A549 (cell line): Measurements from ENCODE around the gene ELP5. TPM values are rescaled to one million over a fixed set of nuclear protein-coding genes. Genes with fewer than 3 reads are reported as not detected.

Source experiments
- BCL3 ChIP-seq: fragments of >200 bp; sonication (Bioruptor Twin); formaldehyde crosslinking; IDR thresholded peaks from 3 replicates; pipeline ENCODE4 v1.6.1; 2016
- BHLHE40 ChIP-seq: IDR thresholded peaks from 2 replicates; pipeline ENCODE4 v1.6.1; 2012; ENCODE audit warnings: low read depth, low read length, inconsistent platforms
- CBX2 ChIP-seq: fragments of 200-600 bp; sonication (generic); IDR thresholded peaks from 2 replicates; pipeline ENCODE4 v1.6.1; 2016; ENCODE audit warnings: low read depth, mild to moderate bottlenecking, borderline replicate concordance
- CBX8 ChIP-seq: fragments of 200-600 bp; sonication (generic); IDR thresholded peaks from 2 replicates; pipeline ENCODE4 v1.6.1; 2016
- CHD2 ChIP-seq: fragments of 150-350 bp; IDR thresholded peaks from 2 replicates; pipeline ENCODE4 v1.6.1; 2014; ENCODE audit warnings: low read length; ENCODE audit not compliant: partially characterized antibody
- CHD4 ChIP-seq: fragments of 200-600 bp; sonication (generic); IDR thresholded peaks from 2 replicates; pipeline ENCODE4 v1.6.1; 2016; ENCODE audit warnings: antibody characterized with exemption, mild to moderate bottlenecking, borderline replicate concordance
- CTCF ChIP-seq: fragments of >200 bp; sonication (Bioruptor Twin); formaldehyde crosslinking; IDR thresholded peaks from 3 replicates; pipeline ENCODE4 v1.5.1; 2016
- EHF ChIP-seq: fragments of 250-450 bp; sonication (Bioruptor Pico); IDR thresholded peaks from 2 replicates; pipeline ENCODE4 v1.5.0; 2020; ENCODE audit warnings: mild to moderate bottlenecking
- ELK1 ChIP-seq: fragments of 150-350 bp; IDR thresholded peaks from 2 replicates; pipeline ENCODE4 v1.6.1; 2014; ENCODE audit warnings: low read depth, mild to moderate bottlenecking, low read length
- FOSB ChIP-seq: fragments of 250-450 bp; sonication (Bioruptor Pico); IDR thresholded peaks from 2 replicates; pipeline ENCODE4 v1.5.0; 2020; ENCODE audit warnings: mild to moderate bottlenecking, moderate library complexity
- HDAC2 ChIP-seq: fragments of 200-600 bp; sonication (generic); IDR thresholded peaks from 2 replicates; pipeline ENCODE4 v1.6.1; 2016
- HES2 ChIP-seq: fragments of >200 bp; sonication (Bioruptor Twin); formaldehyde crosslinking; IDR thresholded peaks from 2 replicates; pipeline ENCODE4 v1.6.1; 2016
- HMGXB4 ChIP-seq: fragments of 250-450 bp; sonication (Bioruptor Pico); IDR thresholded peaks from 2 replicates; pipeline ENCODE4 v1.5.0; 2021; ENCODE audit warnings: mild to moderate bottlenecking, moderate library complexity, borderline replicate concordance
- HOXA7 ChIP-seq: fragments of 250-450 bp; sonication (Bioruptor Pico); IDR thresholded peaks from 2 replicates; pipeline ENCODE4 v1.5.0; 2020; ENCODE audit warnings: mild to moderate bottlenecking, moderate library complexity
- HOXB13 ChIP-seq: fragments of 250-450 bp; sonication (Bioruptor Pico); IDR thresholded peaks from 2 replicates; pipeline ENCODE4 v1.5.0; 2020; ENCODE audit warnings: low read depth, mild to moderate bottlenecking, moderate library complexity
- JUN ChIP-seq, 2 experiments: fragments of >200 bp; sonication (Bioruptor Twin); formaldehyde crosslinking; IDR thresholded peaks; 2 replicates in 1 of 2; 3 replicates in 1 of 2; pipeline ENCODE4 v1.6.1; 2016 to 2017
- JUNB ChIP-seq: fragments of >200 bp; sonication (Bioruptor Twin); formaldehyde crosslinking; IDR thresholded peaks from 2 replicates; pipeline ENCODE4 v1.6.1; 2016
- MAFK ChIP-seq: fragments of 450-650 bp; IDR thresholded peaks from 2 replicates; pipeline ENCODE4 v1.6.1; 2014; ENCODE audit not compliant: partially characterized antibody
- MAX ChIP-seq: IDR thresholded peaks from 2 replicates; pipeline ENCODE4 v1.6.1; 2012
- MYC ChIP-seq: IDR thresholded peaks from 2 replicates; pipeline ENCODE4 v1.6.1; 2012; ENCODE audit warnings: mild to moderate bottlenecking, inconsistent platforms, low read length, improper control_type of control experiment, borderline replicate concordance
- NR3C1 ChIP-seq: fragments of >200 bp; sonication (Bioruptor Twin); formaldehyde crosslinking; IDR thresholded peaks from 3 replicates; pipeline ENCODE4 v1.6.1; 2017
- PBX3 ChIP-seq: IDR thresholded peaks from 2 replicates; pipeline ENCODE4 v1.6.1; 2012
- POLR2A ChIP-seq: IDR thresholded peaks from 2 replicates; pipeline ENCODE4 v1.6.1; 2012; ENCODE audit warnings: mild to moderate bottlenecking, low read length
- POLR2AphosphoS2 ChIP-seq: conservative IDR thresholded peaks from 2 replicates; pipeline ENCODE4 v1.6.1; 2012; ENCODE audit warnings: low read length, improper control_type of control experiment, inconsistent platforms
- RAD21 ChIP-seq, 2 experiments: fragments of >200 bp in 1 of 2; sonication (Bioruptor Twin) in 1 of 2; formaldehyde crosslinking in 1 of 2; IDR thresholded peaks in 1 of 2; conservative IDR thresholded peaks in 1 of 2; 2 replicates in 1 of 2; 3 replicates in 1 of 2; pipeline ENCODE4 v1.6.1; 2012 to 2018; ENCODE audit warnings: inconsistent platforms in 1 of 2
- RARB ChIP-seq: fragments of 250-450 bp; sonication (Bioruptor Pico); IDR thresholded peaks from 2 replicates; pipeline ENCODE4 v1.8.0; 2021; ENCODE audit warnings: mild to moderate bottlenecking, moderate library complexity
- REST ChIP-seq: fragments of 200-600 bp; sonication (generic); IDR thresholded peaks from 2 replicates; pipeline ENCODE4 v1.6.1; 2016; ENCODE audit warnings: antibody characterized with exemption, mild to moderate bottlenecking, moderate library complexity
- RFX5 ChIP-seq: fragments of 450-650 bp; IDR thresholded peaks from 2 replicates; pipeline ENCODE4 v1.7.1; 2014; ENCODE audit warnings: antibody characterized with exemption, mild to moderate bottlenecking, moderate library complexity
- SMC3 ChIP-seq: fragments of >200 bp; sonication (Bioruptor Twin); formaldehyde crosslinking; IDR thresholded peaks from 3 replicates; pipeline ENCODE4 v1.6.1; 2018; ENCODE audit warnings: inconsistent platforms
- TFCP2L1 ChIP-seq: fragments of 250-450 bp; sonication (Bioruptor Pico); IDR thresholded peaks from 2 replicates; pipeline ENCODE4 v1.5.0; 2021; ENCODE audit warnings: mild to moderate bottlenecking
- ZFP36 ChIP-seq: fragments of 450-650 bp; IDR thresholded peaks from 2 replicates; pipeline ENCODE4 v1.6.1; 2014; ENCODE audit warnings: borderline replicate concordance; ENCODE audit not compliant: partially characterized antibody
- ZNF302 ChIP-seq: fragments of 250-450 bp; sonication (Bioruptor Pico); IDR thresholded peaks from 2 replicates; pipeline ENCODE4 v1.9.0; 2021; ENCODE audit warnings: inconsistent platforms, mild to moderate bottlenecking, moderate library complexity
- polyA plus RNA-seq, 4 experiments: library from polyadenylated mRNA; depleted of rRNA in 3 of 4; stranded (reverse); fragments of >200 nt; fragmentation: RNase III in 1 of 4; extraction: RNeasy Plus Mini Kit Qiagen cat#74134 plus additional on column Dnase treatment in 1 of 4; gene quantifications; 2 replicates in 3 of 4; 3 replicates in 1 of 4; pipeline ENCODE4 v1.2.3, GENCODE V29; 2011 to 2017

The ELP5 gene
- polyA plus RNA-seq, 2 of the 4 experiments (the other 2 are of a cell fraction) = 92.1 to 133 TPM

GRCh38 chr17:7296189-7296861, 44.3 kb downstream of the ELP5 start (continued):
- TF ChIP-seq JUN (IDR thresholded peaks at IDR 0.05) (no peak), MAX (peak; percentile 99), FOSB (CRISPR knock-in tag) (peak; percentile 23; the same call in 1 of the 2 replicates), REST (no peak), JUNB (no peak), HDAC2 (no peak), EHF (CRISPR knock-in tag) (0 out of 2 replicates have a peak, but pooled peaks have one; percentile 21), NR3C1 (no peak), RFX5 (no peak), BCL3 (no peak), MYC (peak; percentile 94), CTCF (peak; percentile 99), TFCP2L1 (CRISPR knock-in tag) (no peak), ZNF302 (CRISPR knock-in tag) (no peak), ZFP36 (no peak), HES2 (no peak), SMC3 (peak; percentile 99), POLR2AphosphoS2 (no peak), HMGXB4 (CRISPR knock-in tag) (0 out of 2 replicates have a peak, but pooled peaks have one; percentile 57), PBX3 (no peak), HOXB13 (CRISPR knock-in tag) (peak; percentile 84; the same call in 1 of the 2 replicates), RARB (CRISPR knock-in tag) (no peak), MAFK (no peak), CBX2 (no peak), POLR2A (no peak), RAD21 (conservative IDR thresholded peaks at IDR 0.05 in 1 of 2, IDR thresholded peaks at IDR 0.05 in 1 of 2) (peak; percentile 94 to 99), CHD2 (no peak), ELK1 (no peak), CHD4 (no peak), HOXA7 (no peak), CBX8 (no peak), BHLHE40 (peak; percentile 85)
